NOMO-1 treated with dmso at 0.1 percent for 144 hours (cell line): ENCODE data around the gene FAM9A.
A peak's percentile ranks its signal among the peaks of the same experiment; 100 is the strongest.

Experiments used
- DNase-seq: peaks from one replicate; lab custom pipeline; 2025; ENCODE audit not compliant: unreplicated experiment; lab: John Stamatoyannopoulos, UW

Gene FAM9A

GRCh38 chrX:8801041-8801599 lies at the start of gene FAM9A:
Gene FAM9A, minus strand, starts transcription at chrX:8801383. Its CDS starts 1,212 bp downstream, at chrX:8800171.
- no peak for DNase-seq

GRCh38 chrX:8850478-8850877 lies 49.3 kb upstream of the FAM9A start:
- no peak for DNase-seq

GRCh38 chrX:8849945-8850344 lies 48.8 kb upstream of the FAM9A start:
- DNase-seq: no peak

- DNase-seq: no peak
Observed at GRCh38 chrX:8849458-8849857, 48.3 kb upstream of the FAM9A start.

- DNase-seq: no peak
Observed at GRCh38 chrX:8848911-8849310, 47.7 kb upstream of the FAM9A start.

GRCh38 chrX:8848441-8848840 lies 47.3 kb upstream of the FAM9A start:
- no peak for DNase-seq

GRCh38 chrX:8847360-8847759 lies 46.2 kb upstream of the FAM9A start:
- DNase-seq: no peak

GRCh38 chrX:8846266-8846665 lies 45.1 kb upstream of the FAM9A start:
- no peak for DNase-seq

GRCh38 chrX:8845469-8845868 lies 44.3 kb upstream of the FAM9A start:
- DNase-seq: no peak

- no peak for DNase-seq
Observed at GRCh38 chrX:8845060-8845459, 43.9 kb upstream of the FAM9A start.

- no peak for DNase-seq
Observed at GRCh38 chrX:8844157-8844556, 43.0 kb upstream of the FAM9A start.

- DNase-seq: no peak
Observed at GRCh38 chrX:8841911-8842310, 40.7 kb upstream of the FAM9A start.

- DNase-seq: no peak
Observed at GRCh38 chrX:8834392-8834791, 33.2 kb upstream of the FAM9A start.

- no peak for DNase-seq
Observed at GRCh38 chrX:8832582-8833378, 31.6 kb upstream of the FAM9A start.

- DNase-seq: no peak
Observed at GRCh38 chrX:8823698-8824097, 22.5 kb upstream of the FAM9A start.

- DNase-seq: no peak
Observed at GRCh38 chrX:8822002-8822401, 20.8 kb upstream of the FAM9A start.

- DNase-seq: no peak
Observed at GRCh38 chrX:8820910-8821527, 19.8 kb upstream of the FAM9A start.

- DNase-seq: peak; percentile 4
Observed at GRCh38 chrX:8815460-8816065, 14.4 kb upstream of the FAM9A start.

- DNase-seq: no peak
Observed at GRCh38 chrX:8813036-8813435, 11.9 kb upstream of the FAM9A start.

GRCh38 chrX:8811611-8812010 lies 10.4 kb upstream of the FAM9A start:
- no peak for DNase-seq

- no peak for DNase-seq
Observed at GRCh38 chrX:8808661-8809060, 7.5 kb upstream of the FAM9A start.

- DNase-seq: no peak
Observed at GRCh38 chrX:8805974-8806373, 4.8 kb upstream of the FAM9A start.
